GM20000 (cell line): Measurements from ENCODE around the gene CACNG7.

ENCODE experiments used
- DNase-seq: peaks from one replicate; pipeline ENCODE4 v3.0.0; 2012; ENCODE audit warnings: low spot score
- CTCF ChIP-seq: IDR thresholded peaks from 2 replicates; pipeline ENCODE4 v1.5.1; 2012; ENCODE audit warnings: mild to moderate bottlenecking, control low read depth; ENCODE audit errors: extremely low read depth, missing control alignments

The CACNG7 gene, protein sequence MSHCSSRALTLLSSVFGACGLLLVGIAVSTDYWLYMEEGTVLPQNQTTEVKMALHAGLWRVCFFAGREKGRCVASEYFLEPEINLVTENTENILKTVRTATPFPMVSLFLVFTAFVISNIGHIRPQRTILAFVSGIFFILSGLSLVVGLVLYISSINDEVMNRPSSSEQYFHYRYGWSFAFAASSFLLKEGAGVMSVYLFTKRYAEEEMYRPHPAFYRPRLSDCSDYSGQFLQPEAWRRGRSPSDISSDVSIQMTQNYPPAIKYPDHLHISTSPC

GRCh38 chr19:53908935-53909415 is at the start of gene CACNG7:
CACNG7 (plus strand) TSS chr19:53909278; CDS start chr19:53912832, 3,554 bp downstream.
- no peak for TF ChIP-seq CTCF
- DNase-seq: no peak

DNA sequence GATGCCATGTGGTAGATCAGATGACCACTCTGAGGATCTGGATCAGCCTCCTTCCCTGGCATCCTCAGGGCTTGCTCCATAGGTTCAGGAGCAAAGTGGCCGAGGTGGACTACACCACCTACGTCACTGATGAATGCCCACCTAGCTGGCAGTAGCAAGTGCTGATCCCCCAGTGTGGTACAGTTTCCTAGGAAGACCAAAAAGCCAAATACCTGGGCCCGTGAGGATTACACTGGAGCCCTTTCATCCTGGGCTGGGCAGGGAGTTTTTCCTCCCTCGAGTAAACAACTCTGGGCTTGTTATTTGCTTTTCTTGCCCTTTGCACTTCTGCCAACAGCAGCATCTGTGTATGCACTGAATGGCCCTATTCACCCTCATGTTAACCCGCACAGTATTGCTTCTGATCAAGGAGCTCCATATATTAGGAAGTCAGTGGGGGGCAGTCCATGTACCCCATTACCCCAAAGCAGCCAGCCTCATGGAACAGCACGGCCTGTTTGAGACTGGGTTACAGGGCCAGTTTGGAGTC is 44.7 kb upstream of the CACNG7 start:
- TF ChIP-seq CTCF: no peak
- no peak for DNase-seq

- no peak for TF ChIP-seq CTCF
- peak; percentile 9 for DNase-seq
These were observed 43.6 kb upstream of the CACNG7 start for GRCh38 chr19:53865523-53865917.

DNA sequence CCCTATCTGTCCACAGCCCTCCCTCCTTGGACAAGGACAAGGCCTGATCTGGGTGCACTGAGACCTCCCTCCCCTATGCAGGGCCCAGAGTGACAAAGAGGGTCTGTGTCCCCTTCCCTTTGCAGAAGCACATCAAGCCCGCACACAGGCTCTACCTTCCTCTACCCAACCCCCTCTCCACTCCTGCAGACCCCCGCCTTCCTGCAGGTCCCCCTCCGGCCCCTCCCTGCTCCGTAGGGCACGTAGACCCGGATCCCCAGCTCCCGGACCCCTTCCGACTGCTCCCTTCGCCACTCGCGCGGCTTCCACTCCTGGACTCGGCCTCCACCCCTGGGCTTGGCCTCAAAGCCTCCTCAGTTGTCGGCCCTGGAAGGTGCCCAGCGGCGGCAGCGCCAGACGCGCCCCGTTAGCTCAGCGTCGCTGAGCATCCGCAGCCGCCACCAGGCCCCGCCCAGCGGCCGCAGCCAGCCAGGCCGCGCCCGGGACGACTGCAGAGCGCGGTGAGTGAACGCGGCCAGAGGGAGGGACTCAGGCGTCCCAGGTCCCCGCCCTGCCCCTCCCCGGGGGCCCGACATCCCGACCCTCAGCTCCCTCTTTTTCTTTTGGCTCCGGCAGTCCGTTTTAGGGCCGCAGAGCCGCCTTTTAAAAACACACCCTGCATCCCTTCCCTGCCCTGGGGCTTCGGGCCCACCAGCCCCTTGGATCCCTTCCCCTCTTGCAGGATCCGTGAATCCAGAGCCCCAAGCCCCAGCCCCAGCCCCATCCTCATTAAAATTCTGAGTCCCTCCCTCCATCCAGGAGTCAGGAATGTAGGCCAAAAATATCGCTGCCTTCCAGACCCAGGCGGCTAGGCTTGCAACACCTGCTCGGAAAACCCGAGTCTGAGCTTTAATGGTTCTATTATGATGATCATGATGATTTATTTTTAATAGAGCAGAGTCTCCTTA is 42.9 kb upstream of the CACNG7 start:
- no peak for TF ChIP-seq CTCF
- peak; percentile 69 for DNase-seq

DNA sequence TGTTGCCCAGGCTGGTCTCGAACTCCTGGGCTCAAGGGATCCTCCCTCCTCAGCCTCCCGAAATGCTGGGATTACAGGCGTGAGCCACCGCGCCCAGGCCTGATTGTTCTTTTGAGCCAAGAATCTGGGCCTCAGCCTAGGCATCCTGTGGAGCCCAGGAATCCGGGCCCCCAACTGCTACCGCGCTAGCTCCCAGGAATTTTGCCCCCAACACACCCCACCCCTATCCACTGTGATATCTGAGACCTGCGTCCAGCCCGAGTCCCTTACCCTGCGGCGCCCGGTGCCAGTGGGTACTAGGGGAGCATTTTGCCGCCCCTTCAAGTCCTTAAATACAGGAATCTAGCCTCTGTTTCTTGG is 42.2 kb upstream of the CACNG7 start:
- TF ChIP-seq CTCF: no peak
- DNase-seq: no peak

GRCh38 chr19:53867225-53868090 is 41.6 kb upstream of the CACNG7 start, which contains the start of gene MYADM:
MYADM (plus strand) TSS chr19:53867883; CDS start chr19:53873530, 5,647 bp downstream.
- peak; percentile 97 for DNase-seq
- no peak for TF ChIP-seq CTCF
